A549 (cell line): Measurements from ENCODE around the gene NTNG2. TPM values are rescaled to one million over a fixed set of nuclear protein-coding genes. Genes with fewer than 3 reads are reported as not detected.

Source experiments
- ATAC-seq, 2 experiments: fragments of 200-7000 bp in 1 of 2; fragments of >200 bp in 1 of 2; cut with Nextera tagmentation in 1 of 2; cut with Tn5 transposase in 1 of 2; 3 replicates each; pipeline versions ENCODE4 v1.8.0 to v1.9.1; 2018 to 2020; ENCODE audit warnings: mild to moderate bottlenecking in 1 of 2, moderate library complexity in 1 of 2
- CTCF ChIA-PET: fragments of 300-600 bp; sonication (Branson Sonifier 250); formaldehyde crosslinking; extraction: SDS; loops from one replicate; lab custom pipeline; 2021; ENCODE audit warnings: antibody characterized with exemption, inconsistent platforms; lab: Yijun Ruan, JAX
- POLR2A ChIA-PET: fragments of 350-600 bp; formaldehyde crosslinking; extraction: SDS; loops from one replicate; lab custom pipeline; 2021; ENCODE audit warnings: antibody characterized with exemption, inconsistent platforms; lab: Yijun Ruan, JAX
- DNase-seq, 2 experiments: peaks; one replicate each; pipeline versions ENCODE4 v3.0.0 to v3.0.0-alpha.2; 2011 to 2016; ENCODE audit warnings: low read depth in 1 of 2, low spot score in 1 of 2
- FAIRE-seq: peaks from 2 replicates; lab custom pipeline; 2011; peaks lifted over from hg19 to GRCh38; lab: Jason Lieb, UNC
- H3K27ac ChIP-seq, 2 experiments: fragments of >200 bp; sonication (Bioruptor Twin); formaldehyde crosslinking; 3 replicates each; pipeline ENCODE4 v1.5.1; 2016 to 2017
- H3K4me1 ChIP-seq: fragments of >200 bp; sonication (Bioruptor Twin); formaldehyde crosslinking; 3 replicates; pipeline ENCODE4 v1.6.1; 2016
- H3K4me2 ChIP-seq: fragments of >200 bp; sonication (Bioruptor Twin); formaldehyde crosslinking; 3 replicates; pipeline ENCODE4 v1.6.1; 2016
- H3K4me3 ChIP-seq: fragments of >200 bp; sonication (Bioruptor Twin); formaldehyde crosslinking; 3 replicates; pipeline ENCODE4 v1.5.1; 2016
- H3K9me3 ChIP-seq: fragments of >200 bp; sonication (Bioruptor Twin); formaldehyde crosslinking; 3 replicates; pipeline ENCODE4 v1.6.1; 2016
- BCL3 ChIP-seq: fragments of >200 bp; sonication (Bioruptor Twin); formaldehyde crosslinking; IDR thresholded peaks from 3 replicates; pipeline ENCODE4 v1.6.1; 2016
- CBX2 ChIP-seq: fragments of 200-600 bp; sonication (generic); IDR thresholded peaks from 2 replicates; pipeline ENCODE4 v1.6.1; 2016; ENCODE audit warnings: low read depth, mild to moderate bottlenecking, borderline replicate concordance
- CHD4 ChIP-seq: fragments of 200-600 bp; sonication (generic); IDR thresholded peaks from 2 replicates; pipeline ENCODE4 v1.6.1; 2016; ENCODE audit warnings: antibody characterized with exemption, mild to moderate bottlenecking, borderline replicate concordance
- E2F6 ChIP-seq: IDR thresholded peaks from 2 replicates; pipeline ENCODE4 v1.6.1; 2012; ENCODE audit warnings: low read depth, borderline replicate concordance
- EHF ChIP-seq: fragments of 250-450 bp; sonication (Bioruptor Pico); IDR thresholded peaks from 2 replicates; pipeline ENCODE4 v1.5.0; 2020; ENCODE audit warnings: mild to moderate bottlenecking
- ESRRA ChIP-seq: fragments of 150-350 bp; IDR thresholded peaks from 2 replicates; pipeline ENCODE4 v1.6.1; 2014; ENCODE audit warnings: mild to moderate bottlenecking, low read length, borderline replicate concordance
- GATA3 ChIP-seq: IDR thresholded peaks from 2 replicates; pipeline ENCODE4 v1.6.1; 2012; ENCODE audit warnings: borderline replicate concordance
- HES2 ChIP-seq: fragments of >200 bp; sonication (Bioruptor Twin); formaldehyde crosslinking; IDR thresholded peaks from 2 replicates; pipeline ENCODE4 v1.6.1; 2016
- HEYL ChIP-seq: fragments of 250-450 bp; sonication (Bioruptor Pico); IDR thresholded peaks from 2 replicates; pipeline ENCODE4 v1.8.0; 2021; ENCODE audit warnings: mild to moderate bottlenecking, moderate library complexity
- HMGXB4 ChIP-seq: fragments of 250-450 bp; sonication (Bioruptor Pico); IDR thresholded peaks from 2 replicates; pipeline ENCODE4 v1.5.0; 2021; ENCODE audit warnings: mild to moderate bottlenecking, moderate library complexity, borderline replicate concordance
- HOXB13 ChIP-seq: fragments of 250-450 bp; sonication (Bioruptor Pico); IDR thresholded peaks from 2 replicates; pipeline ENCODE4 v1.5.0; 2020; ENCODE audit warnings: low read depth, mild to moderate bottlenecking, moderate library complexity
- JUNB ChIP-seq: fragments of >200 bp; sonication (Bioruptor Twin); formaldehyde crosslinking; IDR thresholded peaks from 2 replicates; pipeline ENCODE4 v1.6.1; 2016
- MAX ChIP-seq: IDR thresholded peaks from 2 replicates; pipeline ENCODE4 v1.6.1; 2012
- MYC ChIP-seq: IDR thresholded peaks from 2 replicates; pipeline ENCODE4 v1.6.1; 2012; ENCODE audit warnings: mild to moderate bottlenecking, inconsistent platforms, low read length, improper control_type of control experiment, borderline replicate concordance
- NPAS2 ChIP-seq: fragments of 250-450 bp; sonication (Bioruptor Pico); IDR thresholded peaks from 2 replicates; pipeline ENCODE4 v1.8.0; 2022; ENCODE audit warnings: mild to moderate bottlenecking, moderate library complexity, borderline replicate concordance
- PBX3 ChIP-seq: IDR thresholded peaks from 2 replicates; pipeline ENCODE4 v1.6.1; 2012
- RAD21 ChIP-seq, 2 experiments: fragments of >200 bp in 1 of 2; sonication (Bioruptor Twin) in 1 of 2; formaldehyde crosslinking in 1 of 2; IDR thresholded peaks in 1 of 2; conservative IDR thresholded peaks in 1 of 2; 2 replicates in 1 of 2; 3 replicates in 1 of 2; pipeline ENCODE4 v1.6.1; 2012 to 2018; ENCODE audit warnings: inconsistent platforms in 1 of 2
- RARB ChIP-seq: fragments of 250-450 bp; sonication (Bioruptor Pico); IDR thresholded peaks from 2 replicates; pipeline ENCODE4 v1.8.0; 2021; ENCODE audit warnings: mild to moderate bottlenecking, moderate library complexity
- RFX5 ChIP-seq: fragments of 450-650 bp; IDR thresholded peaks from 2 replicates; pipeline ENCODE4 v1.7.1; 2014; ENCODE audit warnings: antibody characterized with exemption, mild to moderate bottlenecking, moderate library complexity
- TFCP2L1 ChIP-seq: fragments of 250-450 bp; sonication (Bioruptor Pico); IDR thresholded peaks from 2 replicates; pipeline ENCODE4 v1.5.0; 2021; ENCODE audit warnings: mild to moderate bottlenecking
- ZFP36 ChIP-seq: fragments of 450-650 bp; IDR thresholded peaks from 2 replicates; pipeline ENCODE4 v1.6.1; 2014; ENCODE audit warnings: borderline replicate concordance; ENCODE audit not compliant: partially characterized antibody
- WGBS: methylation state at CpG from one replicate; pipeline ENCODE4 v1.1.6; 2017; ENCODE audit errors: missing lambda C conversion rate; 5-methylcytosine and 5-hydroxymethylcytosine counted together
- polyA plus RNA-seq, 4 experiments: library from polyadenylated mRNA; depleted of rRNA in 3 of 4; stranded (reverse); fragments of >200 nt; fragmentation: RNase III in 1 of 4; extraction: RNeasy Plus Mini Kit Qiagen cat#74134 plus additional on column Dnase treatment in 1 of 4; gene quantifications; 2 replicates in 3 of 4; 3 replicates in 1 of 4; pipeline ENCODE4 v1.2.3, GENCODE V29; 2011 to 2017

NTNG2 gene
- polyA plus RNA-seq, 2 of the 4 experiments (the other 2 are of a cell fraction) = 0.52 to 1.0 TPM

- TF ChIP-seq HES2 (no peak), HOXB13 (no peak), NPAS2 (CRISPR knock-in tag) (no peak), HMGXB4 (no peak), ZFP36 (no peak), MYC (no peak)
Observed at GRCh38 chr9:132154863-132155567, 6.8 kb upstream of the NTNG2 start (continued).

GRCh38 chr9:132155568-132155895, 6.3 kb upstream of the NTNG2 start:
- no peak for FAIRE-seq
- H3K27ac ChIP-seq = no peak overlapping the region
- WGBS = 62% methylated on average over 3 of the region's 3 CpGs
- no peak overlapping the region for H3K4me3 ChIP-seq
- ChIA-PET POLR2A (no interaction called here), CTCF (interaction anchor here (1.0 to 9.3 kb wide), 4 partner anchors 14 to 400 kb away, joined by 3 to 73 read pairs (median 3); no protein-coding TSS in a partner anchor)
- ATAC-seq = no peak
- no peaks in the 10 kb centered on the region for H3K9me3 ChIP-seq
- peaks cover 3% of the 10 kb centered on the region for H3K4me1 ChIP-seq
- no peak for DNase-seq
- H3K4me2 ChIP-seq = no peak overlapping the region
- no peak for TF ChIP-seq RAD21 (conservative IDR thresholded peaks at IDR 0.05 in 1 of 2, IDR thresholded peaks at IDR 0.05 in 1 of 2)

- no peak for TF ChIP-seq HMGXB4
- no peak for TF ChIP-seq BCL3
- TF ChIP-seq MAX = no peak
- 37% methylated on average over 4 of the region's 5 CpGs for WGBS
- Histone ChIP-seq H3K4me3 (no peak overlapping the region), H3K9me3 (no peaks in the 10 kb centered on the region), H3K4me1 (peaks cover 10% of the 10 kb centered on the region), H3K4me2 (no peak overlapping the region), H3K27ac (no peak overlapping the region)
- POLR2A ChIA-PET = interaction anchor here (0.6 kb wide), 1 partner anchor 54 kb away, joined by 6 read pairs; no protein-coding TSS in a partner anchor
- ATAC-seq (no peak), FAIRE-seq (no peak), DNase-seq (no peak)
- CTCF ChIA-PET = interaction anchor here (0.6 to 9.3 kb wide), 4 partner anchors 13 to 371 kb away, joined by 3 to 73 read pairs (median 3); no protein-coding TSS in a partner anchor
Observed at GRCh38 chr9:132156262-132156661, 5.6 kb upstream of the NTNG2 start.

- DNase-seq (no peak), FAIRE-seq (no peak), ATAC-seq (no peak)
- Histone ChIP-seq H3K4me2 (no peak overlapping the region), H3K9me3 (no peaks in the 10 kb centered on the region), H3K27ac (no peak overlapping the region), H3K4me3 (no peak overlapping the region), H3K4me1 (peaks cover 12% of the 10 kb centered on the region)
- WGBS = 61% methylated on average over 19 of the region's 19 CpGs
- CTCF ChIA-PET = interaction anchor here (1.2 to 4.1 kb wide), 3 partner anchors 11 to 79 kb away, joined by 4 to 32 read pairs (median 6); no protein-coding TSS in a partner anchor
- POLR2A ChIA-PET = no interaction called here
- no peak for TF ChIP-seq TFCP2L1 (CRISPR knock-in tag)
- TF ChIP-seq ESRRA = no peak
- TF ChIP-seq NPAS2 (CRISPR knock-in tag) = no peak
- TF ChIP-seq HEYL (CRISPR knock-in tag) = no peak
- TF ChIP-seq MAX = no peak
- TF ChIP-seq CHD4 = no peak
- TF ChIP-seq GATA3 = no peak
- no peak for TF ChIP-seq CBX2
- TF ChIP-seq E2F6 = no peak
- TF ChIP-seq RFX5 = no peak
- no peak for TF ChIP-seq RARB (CRISPR knock-in tag)
- TF ChIP-seq PBX3 = no peak
- TF ChIP-seq JUNB = no peak
- TF ChIP-seq EHF (CRISPR knock-in tag) = no peak
Observed at GRCh38 chr9:132157347-132158116, 4.3 kb upstream of the NTNG2 start.
